Karpas-422 (cell line): ENCODE data around the gene PTGR3. TPM values are rescaled to one million over a fixed set of nuclear protein-coding genes. Genes with fewer than 3 reads are reported as not detected.

Experiments used
- DNase-seq: peaks from one replicate; pipeline ENCODE4 v3.0.0-alpha.2; 2015
- H2AFZ ChIP-seq: fragments of 200-600 bp; sonication (generic); 2 replicates; pipeline ENCODE4 v1.6.1; 2014; ENCODE audit warnings: antibody characterized with exemption, low read length, mixed read lengths
- H3K27ac ChIP-seq: fragments of 200-600 bp; sonication (generic); 2 replicates; pipeline ENCODE4 v1.5.1; 2014; ENCODE audit warnings: mild to moderate bottlenecking, low read length, moderate library complexity
- H3K27me3 ChIP-seq: fragments of 200-600 bp; sonication (generic); 2 replicates; pipeline ENCODE4 v1.6.1; 2014; ENCODE audit warnings: low read length, mixed read lengths
- H3K36me3 ChIP-seq: fragments of 200-600 bp; sonication (generic); 2 replicates; pipeline ENCODE4 v1.6.1; 2014; ENCODE audit warnings: low read length, mixed read lengths; ENCODE audit not compliant: insufficient read depth
- H3K4me1 ChIP-seq: fragments of 200-600 bp; sonication (generic); 2 replicates; pipeline ENCODE4 v1.6.1; 2014; ENCODE audit warnings: mild to moderate bottlenecking, low read length, mixed read lengths
- H3K4me2 ChIP-seq: fragments of 200-600 bp; sonication (generic); 2 replicates; pipeline ENCODE4 v1.6.1; 2014; ENCODE audit warnings: low read length, low read depth, mild to moderate bottlenecking; ENCODE audit not compliant: poor library complexity, severe bottlenecking
- H3K4me3 ChIP-seq: fragments of 200-600 bp; sonication (generic); 2 replicates; pipeline ENCODE4 v1.5.1; 2014; ENCODE audit warnings: mild to moderate bottlenecking, antibody characterized with exemption, low read length, mixed read lengths
- H3K79me2 ChIP-seq: fragments of 200-600 bp; sonication (generic); 2 replicates; pipeline ENCODE4 v1.6.1; 2014; ENCODE audit warnings: mild to moderate bottlenecking, low read length, mixed read lengths
- H3K9ac ChIP-seq: fragments of 200-600 bp; sonication (generic); 2 replicates; pipeline ENCODE4 v1.6.0; 2014; ENCODE audit warnings: low read length
- H3K9me2 ChIP-seq: fragments of 200-600 bp; sonication (generic), shearing (Covaris generic); replicated peaks from 2 replicates; pipeline ENCODE4 v1.6.0; 2014; ENCODE audit warnings: mild to moderate bottlenecking, low read length, moderate library complexity; ENCODE audit not compliant: insufficient read depth
- H3K9me3 ChIP-seq: fragments of 300-700, 200-600 bp; sonication (generic); 2 replicates; pipeline ENCODE4 v1.6.1; 2014; ENCODE audit warnings: low read length, mixed read lengths
- H4K20me1 ChIP-seq: fragments of 200-600 bp; sonication (generic); 2 replicates; pipeline ENCODE4 v1.6.1; 2014; ENCODE audit warnings: mild to moderate bottlenecking, antibody characterized with exemption, low read length, low read depth; ENCODE audit not compliant: insufficient read depth
- total RNA-seq: library from RNA; depleted of rRNA; stranded (reverse); fragments of >200 nt; shearing (Covaris generic); gene quantifications from 2 replicates; pipeline ENCODE4 v1.2.3, GENCODE V29; 2014; ENCODE audit warnings: low replicate concordance

The PTGR3 gene
- total RNA-seq, 1 experiment from 2014 or later = 6.6 TPM

- Histone ChIP-seq H3K27ac (no peak overlapping the region), H3K9me3 (no peaks in the 10 kb centered on the region), H3K27me3 (peaks cover 4% of the 10 kb centered on the region; the same call in 1 of the 2 replicates), H3K9me2 (no peaks in the 10 kb centered on the region), H3K4me3 (no peak overlapping the region), H4K20me1 (peaks cover 27% of the 10 kb centered on the region), H2AFZ (no peak overlapping the region), H3K4me1 (peaks cover 17% of the 10 kb centered on the region), H3K36me3 (no peaks in the 10 kb centered on the region), H3K9ac (no peak overlapping the region), H3K4me2 (no peak overlapping the region), H3K79me2 (no peaks in the 10 kb centered on the region)
- no peak for DNase-seq
Observed at GRCh38 chr18:75204732-75205513, 4.0 kb downstream of the PTGR3 start.

GRCh38 chr18:75204269-75204731 is 4.6 kb downstream of the PTGR3 start:
- DNase-seq = no peak
- H3K9me2 ChIP-seq = no peaks in the 10 kb centered on the region
- H3K4me1 ChIP-seq = peaks cover 14% of the 10 kb centered on the region
- no peak overlapping the region for H3K4me3 ChIP-seq
- no peaks in the 10 kb centered on the region for H3K9me3 ChIP-seq
- no peaks in the 10 kb centered on the region for H3K36me3 ChIP-seq
- H2AFZ ChIP-seq = no peak overlapping the region
- H3K9ac ChIP-seq = no peak overlapping the region
- H3K4me2 ChIP-seq = no peak overlapping the region
- no peaks in the 10 kb centered on the region for H3K79me2 ChIP-seq
- no peak overlapping the region for H3K27ac ChIP-seq
- H4K20me1 ChIP-seq = peaks cover 31% of the 10 kb centered on the region
- peaks cover 4% of the 10 kb centered on the region; the same call in 1 of the 2 replicates for H3K27me3 ChIP-seq

- H3K4me1 ChIP-seq = peaks cover 14% of the 10 kb centered on the region
- no peak overlapping the region for H3K4me3 ChIP-seq
- H3K9ac ChIP-seq = no peak overlapping the region
- no peaks in the 10 kb centered on the region for H3K9me2 ChIP-seq
- H3K79me2 ChIP-seq = no peaks in the 10 kb centered on the region
- no peak overlapping the region for H3K27ac ChIP-seq
- H3K36me3 ChIP-seq = no peaks in the 10 kb centered on the region
- H3K9me3 ChIP-seq = no peaks in the 10 kb centered on the region
- peaks cover 31% of the 10 kb centered on the region for H4K20me1 ChIP-seq
- no peak overlapping the region for H2AFZ ChIP-seq
- no peak for DNase-seq
- H3K4me2 ChIP-seq = no peak overlapping the region
- H3K27me3 ChIP-seq = peaks cover 4% of the 10 kb centered on the region; the same call in 1 of the 2 replicates
Observed at GRCh38 chr18:75203416-75204268, 5.3 kb downstream of the PTGR3 start.

- Histone ChIP-seq H3K9me2 (no peaks in the 10 kb centered on the region), H3K36me3 (no peaks in the 10 kb centered on the region), H4K20me1 (peaks cover 26% of the 10 kb centered on the region), H3K4me1 (peaks cover 5% of the 10 kb centered on the region), H3K4me3 (no peak overlapping the region), H3K9ac (no peak overlapping the region), H3K79me2 (no peaks in the 10 kb centered on the region), H3K9me3 (no peaks in the 10 kb centered on the region), H3K27me3 (no peaks in the 10 kb centered on the region), H2AFZ (no peak overlapping the region), H3K4me2 (no peak overlapping the region), H3K27ac (no peak overlapping the region)
- DNase-seq = no peak
Observed at GRCh38 chr18:75202696-75203365, 6.1 kb downstream of the PTGR3 start.

GRCh38 chr18:75201282-75202270 is 7.4 kb downstream of the PTGR3 start:
- Histone ChIP-seq H3K4me2 (no peak overlapping the region), H3K9ac (no peak overlapping the region), H3K4me3 (no peak overlapping the region), H3K9me2 (no peaks in the 10 kb centered on the region), H3K9me3 (no peaks in the 10 kb centered on the region), H3K27ac (no peak overlapping the region), H2AFZ (no peak overlapping the region), H3K4me1 (no peaks in the 10 kb centered on the region), H3K79me2 (no peaks in the 10 kb centered on the region), H4K20me1 (peaks cover 13% of the 10 kb centered on the region), H3K27me3 (no peaks in the 10 kb centered on the region), H3K36me3 (no peaks in the 10 kb centered on the region)
- DNase-seq = no peak

- no peaks in the 10 kb centered on the region for H3K9me2 ChIP-seq
- no peak overlapping the region for H3K4me3 ChIP-seq
- H3K27me3 ChIP-seq = no peaks in the 10 kb centered on the region
- no peak overlapping the region for H3K27ac ChIP-seq
- H3K4me2 ChIP-seq = no peak overlapping the region
- no peaks in the 10 kb centered on the region for H3K79me2 ChIP-seq
- H2AFZ ChIP-seq = no peak overlapping the region
- no peaks in the 10 kb centered on the region for H3K9me3 ChIP-seq
- DNase-seq = no peak
- H3K4me1 ChIP-seq = no peaks in the 10 kb centered on the region
- H4K20me1 ChIP-seq = peaks cover 5% of the 10 kb centered on the region; the same call in 1 of the 2 replicates
- no peak overlapping the region for H3K9ac ChIP-seq
- H3K36me3 ChIP-seq = no peaks in the 10 kb centered on the region
Observed at GRCh38 chr18:75200605-75201280, 8.2 kb downstream of the PTGR3 start.

- no peaks in the 10 kb centered on the region for H3K27me3 ChIP-seq
- H4K20me1 ChIP-seq = peaks cover 4% of the 10 kb centered on the region; the same call in 1 of the 2 replicates
- H3K9ac ChIP-seq = no peak overlapping the region
- H3K27ac ChIP-seq = no peak overlapping the region
- no peak overlapping the region for H3K4me2 ChIP-seq
- no peaks in the 10 kb centered on the region for H3K9me2 ChIP-seq
- no peaks in the 10 kb centered on the region for H3K9me3 ChIP-seq
- H3K36me3 ChIP-seq = no peaks in the 10 kb centered on the region
- no peaks in the 10 kb centered on the region for H3K79me2 ChIP-seq
- no peaks in the 10 kb centered on the region for H3K4me1 ChIP-seq
- DNase-seq = no peak
- H3K4me3 ChIP-seq = no peak overlapping the region
- H2AFZ ChIP-seq = no peak overlapping the region
Observed at GRCh38 chr18:75200071-75200470, 8.9 kb downstream of the PTGR3 start.
